GM23338 (cell line): ENCODE results near the gene LRIF1. TPM values are rescaled to one million over a fixed set of nuclear protein-coding genes. Genes with fewer than 3 reads are reported as not detected.

Experiments
- ATAC-seq: fragments of 200-7000 bp; cut with Tn5 transposase; 3 replicates; pipeline ENCODE4 v1.9.1; 2020
- DNase-seq: peaks from one replicate; pipeline ENCODE4 v3.0.0-alpha.2; 2015; ENCODE audit warnings: low spot score
- H2AFZ ChIP-seq: fragments of 200-600 bp; sonication (generic); 2 replicates; pipeline ENCODE4 v1.8.0; 2016; ENCODE audit warnings: antibody characterized with exemption, mild to moderate bottlenecking, moderate library complexity
- H3F3A ChIP-seq: fragments of 200-600 bp; sonication (generic); replicated peaks from 2 replicates; pipeline ENCODE4 v1.8.0; 2017; ENCODE audit warnings: antibody characterized with exemption, mixed run types, low read depth
- H3K27ac ChIP-seq: fragments of 200-600 bp; sonication (generic); 2 replicates; pipeline ENCODE4 v1.6.1; 2016; ENCODE audit warnings: low read depth
- H3K27me3 ChIP-seq: fragments of 200-600 bp; sonication (generic); 2 replicates; pipeline ENCODE4 v1.8.0; 2016; ENCODE audit warnings: mild to moderate bottlenecking, mixed run types, moderate library complexity; ENCODE audit not compliant: insufficient read depth
- H3K36me3 ChIP-seq: fragments of 200-600 bp; sonication (generic); 2 replicates; pipeline ENCODE4 v1.8.0; 2016; ENCODE audit warnings: mild to moderate bottlenecking; ENCODE audit not compliant: insufficient read depth
- H3K4me1 ChIP-seq: fragments of 200-600 bp; sonication (generic); 2 replicates; pipeline ENCODE4 v1.8.0; 2016; ENCODE audit warnings: mild to moderate bottlenecking, moderate library complexity; ENCODE audit not compliant: insufficient read depth
- H3K4me2 ChIP-seq: fragments of 200-600 bp; sonication (generic); 2 replicates; pipeline ENCODE4 v1.7.1; 2017; ENCODE audit warnings: mixed run types
- H3K4me3 ChIP-seq: fragments of 200-600 bp; sonication (generic); 2 replicates; pipeline ENCODE4 v1.6.1; 2016; ENCODE audit warnings: mixed run types
- H3K79me2 ChIP-seq: fragments of 200-600 bp; sonication (generic); replicated peaks from 2 replicates; pipeline ENCODE4 v1.8.0; 2017; ENCODE audit warnings: mild to moderate bottlenecking; ENCODE audit not compliant: insufficient read depth
- H3K9me2 ChIP-seq: fragments of 200-600 bp; sonication (generic); 2 replicates; pipeline ENCODE4 v1.8.0; 2017; ENCODE audit not compliant: insufficient read depth
- H4K20me1 ChIP-seq: fragments of 200-600 bp; sonication (generic); replicated peaks from 2 replicates; pipeline ENCODE4 v1.8.0; 2017; ENCODE audit warnings: mild to moderate bottlenecking; ENCODE audit not compliant: insufficient read depth
- H3K27ac Mint-ChIP-seq: 2 replicates; pipeline ENCODE4 v1.8.0; 2020; ENCODE audit warnings: inconsistent platforms, mild to moderate bottlenecking, moderate library complexity, mixed read lengths
- H3K27me3 Mint-ChIP-seq: 3 replicates; pipeline ENCODE4 v1.8.0; 2022; ENCODE audit warnings: low read depth, mild to moderate bottlenecking, moderate library complexity, mixed read lengths, inconsistent platforms; ENCODE audit not compliant: insufficient read depth, poor library complexity
- H3K36me3 Mint-ChIP-seq: 3 replicates; pipeline ENCODE4 v1.8.0; 2021; ENCODE audit warnings: low read depth, mild to moderate bottlenecking, inconsistent platforms, moderate library complexity, mixed read lengths
- H3K4me1 Mint-ChIP-seq: 3 replicates; pipeline ENCODE4 v1.8.0; 2020; ENCODE audit warnings: mild to moderate bottlenecking, inconsistent platforms, mixed read lengths
- H3K4me3 Mint-ChIP-seq: 3 replicates; pipeline ENCODE4 v1.8.0; 2021; ENCODE audit warnings: moderate library complexity, mild to moderate bottlenecking, inconsistent platforms, mixed read lengths
- H3K9me3 Mint-ChIP-seq: 3 replicates; pipeline ENCODE4 v1.8.0; 2020; ENCODE audit warnings: moderate library complexity, mild to moderate bottlenecking, inconsistent platforms, mixed read lengths
- CREB1 ChIP-seq: fragments of 250-450 bp; sonication (Bioruptor Pico); IDR thresholded peaks from 2 replicates; pipeline ENCODE4 v1.5.0; 2020; ENCODE audit warnings: low read depth, mild to moderate bottlenecking, moderate library complexity
- CTCF ChIP-seq, 2 experiments: fragments of 200-600 bp in 1 of 2; sonication (generic) in 1 of 2; conservative IDR thresholded peaks; 2 replicates each; pipeline versions ENCODE4 v1.5.1 to v1.6.1; 2016 to 2017; ENCODE audit warnings: antibody characterized with exemption in 2 of 2, low read depth in 2 of 2, mild to moderate bottlenecking in 2 of 2, moderate library complexity in 1 of 2
- EZH2 ChIP-seq: fragments of 200-600 bp; sonication (generic); IDR thresholded peaks from one replicate; pipeline ENCODE4 v1.8.0; 2017; ENCODE audit warnings: antibody characterized with exemption, mild to moderate bottlenecking, low read depth; ENCODE audit not compliant: unreplicated experiment
- EZH2phosphoT487 ChIP-seq: fragments of 200-600 bp; sonication (generic); IDR thresholded peaks from one replicate; pipeline ENCODE4 v1.8.1; 2018; ENCODE audit warnings: antibody characterized with exemption; ENCODE audit not compliant: unreplicated experiment
- JUNB ChIP-seq: IDR thresholded peaks from one replicate; pipeline ENCODE4 v1.6.1; 2016; ENCODE audit warnings: antibody characterized with exemption; ENCODE audit not compliant: unreplicated experiment
- NANOG ChIP-seq: IDR thresholded peaks from 2 replicates; pipeline ENCODE4 v1.6.1; 2016; ENCODE audit warnings: antibody characterized with exemption, borderline replicate concordance
- POLR2AphosphoS5 ChIP-seq: IDR thresholded peaks from 2 replicates; pipeline ENCODE4 v1.6.1; 2016; ENCODE audit warnings: antibody characterized with exemption, low read depth
- REST ChIP-seq: IDR thresholded peaks from one replicate; pipeline ENCODE4 v1.6.1; 2018; ENCODE audit warnings: antibody characterized with exemption; ENCODE audit not compliant: unreplicated experiment
- STAT1 ChIP-seq: IDR thresholded peaks from one replicate; pipeline ENCODE4 v1.6.1; 2016; ENCODE audit warnings: antibody characterized with exemption; ENCODE audit not compliant: unreplicated experiment
- ZNF114 ChIP-seq: fragments of 250-450 bp; sonication (Bioruptor Pico); IDR thresholded peaks from 2 replicates; pipeline ENCODE4 v1.5.0; 2020; ENCODE audit warnings: mild to moderate bottlenecking, moderate library complexity
- ZNF331 ChIP-seq: fragments of 250-450 bp; sonication (Bioruptor Pico); IDR thresholded peaks from 2 replicates; pipeline ENCODE4 v1.5.0; 2020; ENCODE audit warnings: low read depth, mild to moderate bottlenecking, moderate library complexity
- ZNF462 ChIP-seq: fragments of 250-450 bp; sonication (Bioruptor Pico); IDR thresholded peaks from 2 replicates; pipeline ENCODE4 v1.5.0; 2020; ENCODE audit warnings: mild to moderate bottlenecking, moderate library complexity
- polyA plus RNA-seq: library from polyadenylated mRNA; unstranded; fragments of >200 nt; fragmentation: Nextera tagmentation; extraction: Ambion mirVana; gene quantifications from 2 replicates; pipeline ENCODE4 v1.2.1, GENCODE V29; 2016
- total RNA-seq: library from RNA; depleted of rRNA; stranded (reverse); fragments of >200 nt; shearing (Covaris generic); gene quantifications from 2 replicates; pipeline ENCODE4 v1.2.3, GENCODE V29; 2014
- TF ChIP-seq, protein P1 (sequence below): IDR thresholded peaks from 2 replicates; pipeline ENCODE4 v1.6.1; 2016; ENCODE audit warnings: antibody characterized with exemption

Gene LRIF1
- total and polyA plus RNA-seq, 2 experiments from 2014 or later: 32.6 to 37.9 TPM

DNA sequence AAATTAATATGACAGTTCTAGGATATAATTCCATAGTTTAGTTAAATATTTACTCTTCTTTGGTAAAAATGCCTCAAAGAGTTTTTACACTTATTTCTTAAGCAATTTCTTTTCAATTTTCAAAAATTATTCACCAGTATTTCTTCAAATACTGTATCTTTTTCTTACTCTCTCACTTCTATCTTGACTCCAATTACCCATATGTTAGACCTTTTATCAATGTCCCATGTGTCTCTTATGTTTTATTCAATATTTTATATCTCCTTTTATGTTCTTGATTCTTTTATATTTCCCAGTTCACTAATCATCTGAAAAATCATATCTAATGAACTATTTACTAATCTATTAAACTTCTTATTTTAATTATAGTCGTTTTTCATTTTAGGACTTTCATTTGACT is 11.5 kb upstream of the LRIF1 start:
- H3K4me1 ChIP-seq: no peaks in the 10 kb centered on the region
- H3K36me3 Mint-ChIP-seq: no peaks in the 10 kb centered on the region
- no peak overlapping the region for H3K27ac Mint-ChIP-seq
- DNase-seq (no peak), ATAC-seq (no peak)
- no peaks in the 10 kb centered on the region for H3K27me3 Mint-ChIP-seq
- H4K20me1 ChIP-seq: no peaks in the 10 kb centered on the region
- H3K4me3 Mint-ChIP-seq: no peak overlapping the region
- no peak overlapping the region for H3K4me3 ChIP-seq
- H3K4me1 Mint-ChIP-seq: no peaks in the 10 kb centered on the region
- no peaks in the 10 kb centered on the region for H3F3A ChIP-seq
- no peak overlapping the region for H2AFZ ChIP-seq
- H3K9me3 Mint-ChIP-seq: peaks cover 33% of the 10 kb centered on the region
- H3K9me2 ChIP-seq: no peaks in the 10 kb centered on the region
- TF ChIP-seq ZNF114: no peak
- no peak for TF ChIP-seq STAT1
- no peak for TF ChIP-seq JUNB
- TF ChIP-seq CREB1: no peak
- TF ChIP-seq NANOG: no peak
- TF ChIP-seq POLR2AphosphoS5: no peak
- no peak for TF ChIP-seq ZNF462 (CRISPR knock-in tag)
- TF ChIP-seq, protein P1, sequence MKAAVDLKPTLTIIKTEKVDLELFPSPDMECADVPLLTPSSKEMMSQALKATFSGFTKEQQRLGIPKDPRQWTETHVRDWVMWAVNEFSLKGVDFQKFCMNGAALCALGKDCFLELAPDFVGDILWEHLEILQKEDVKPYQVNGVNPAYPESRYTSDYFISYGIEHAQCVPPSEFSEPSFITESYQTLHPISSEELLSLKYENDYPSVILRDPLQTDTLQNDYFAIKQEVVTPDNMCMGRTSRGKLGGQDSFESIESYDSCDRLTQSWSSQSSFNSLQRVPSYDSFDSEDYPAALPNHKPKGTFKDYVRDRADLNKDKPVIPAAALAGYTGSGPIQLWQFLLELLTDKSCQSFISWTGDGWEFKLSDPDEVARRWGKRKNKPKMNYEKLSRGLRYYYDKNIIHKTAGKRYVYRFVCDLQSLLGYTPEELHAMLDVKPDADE: no peak
- TF ChIP-seq EZH2phosphoT487: no peak
- no peak for TF ChIP-seq ZNF331 (CRISPR knock-in tag)
- TF ChIP-seq CTCF (conservative IDR thresholded peaks at IDR 0.05; ENCODE audit: low read depth in 2 of 2): no peak
- TF ChIP-seq REST: no peak
- no peak for TF ChIP-seq EZH2
- H3K27me3 ChIP-seq: peaks cover under 1% of the 10 kb centered on the region
- no peak overlapping the region for H3K27ac ChIP-seq
- H3K79me2 ChIP-seq: no peaks in the 10 kb centered on the region
- no peak overlapping the region for H3K4me2 ChIP-seq
- no peaks in the 10 kb centered on the region for H3K36me3 ChIP-seq
